Gastrocnemius medialis (tissue), 4 donors: ENCODE measurements around the gene RUNX1. TPM values are rescaled to one million over a fixed set of nuclear protein-coding genes. Genes with fewer than 3 reads are reported as not detected.

Experiments used
- ATAC-seq, 2 donors: fragments of 150-250 bp; one replicate each; pipeline ENCODE4 v1.9.1; 2016
- DNase-seq, 2 donors: peaks; one replicate each; pipeline ENCODE4 v3.0.0-alpha.2; 2019
- H3K27ac ChIP-seq, 4 donors: fragments of 200-600 bp; sonication (generic); 1 replicate in 1 of 4; 2 replicates in 3 of 4; pipeline ENCODE4 v1.5.1; 2016 to 2018; ENCODE audit warnings: mild to moderate bottlenecking in 2 of 4, moderate library complexity in 1 of 4
- H3K27me3 ChIP-seq, 3 donors: fragments of 200-600 bp; sonication (generic) in 2 of 3; 1 replicate in 1 of 3; 2 replicates in 2 of 3; pipeline versions ENCODE4 v1.5.1 to v1.6.0; 2016 to 2019; ENCODE audit warnings: mild to moderate bottlenecking in 1 of 3, moderate library complexity in 1 of 3
- H3K36me3 ChIP-seq, 2 donors: fragments of 200-600 bp; sonication (generic) in 1 of 2; one replicate each; pipeline ENCODE4 v1.5.1; 2017 to 2018
- H3K4me1 ChIP-seq, 2 donors: fragments of 200-600 bp; sonication (generic) in 1 of 2; one replicate each; pipeline ENCODE4 v1.5.1; 2016 to 2017; ENCODE audit warnings: mild to moderate bottlenecking in 2 of 2
- H3K4me3 ChIP-seq, 4 donors: fragments of 200-600 bp; sonication (generic) in 3 of 4; 1 replicate in 1 of 4; 2 replicates in 3 of 4; pipeline ENCODE4 v1.5.1; 2016 to 2019; ENCODE audit warnings: mild to moderate bottlenecking in 2 of 4
- H3K9me3 ChIP-seq, 3 donors: fragments of 200-600 bp; sonication (generic) in 2 of 3; 1 replicate in 1 of 3; 2 replicates in 2 of 3; pipeline ENCODE4 v1.5.1; 2016 to 2019
- CTCF ChIP-seq, 5 experiments: fragments of 450-650 bp in 3 of 5; fragments of 200-600 bp in 2 of 5; sonication (generic) in 2 of 5; IDR thresholded peaks in 4 of 5; conservative IDR thresholded peaks in 1 of 5; 1 replicate in 4 of 5; 2 replicates in 1 of 5; pipeline ENCODE4 v1.5.1; 2016 to 2019; ENCODE audit warnings: antibody characterized with exemption in 5 of 5, mild to moderate bottlenecking in 3 of 5, moderate library complexity in 3 of 5
- POLR2A ChIP-seq, 2 donors: fragments of 450-650 bp; IDR thresholded peaks; one replicate each; pipeline ENCODE4 v1.6.1; 2017; ENCODE audit warnings: antibody characterized with exemption in 2 of 2, mild to moderate bottlenecking in 2 of 2, moderate library complexity in 2 of 2
- in situ Hi-C, 4 donors: fragments of 200-750 bp; cut with MboI; loops; one replicate each; pipeline versions ENCODE4 v1.15.0 to v1.8.0; 2017; ENCODE audit warnings: low sequenced_read_pairs in 4 of 4
- intact Hi-C: fragments of 100-400 bp; cut with DNase I; formaldehyde crosslinking; loops from one replicate; pipeline ENCODE4 v1.15.1; 2023; ENCODE audit warnings: low total_unique reads
- total RNA-seq, 4 donors: library from RNA; depleted of rRNA; stranded (reverse); fragments of >200 nt; gene quantifications; one replicate each; pipeline versions ENCODE4 v1.1.0 to v1.2.3, GENCODE V29; 2016

The RUNX1 gene
- total RNA-seq, 4 donors from 2014 or later, result 8.0 to 20.9 (median 10.6) TPM

GRCh38 chr21:34900376-34900775 lies 148.7 kb downstream of the RUNX1 start:
- DNase-seq (no peak), ATAC-seq (no peak)
- Histone ChIP-seq H3K4me1 (no peaks in the 10 kb centered on the region), H3K36me3 (no peaks in the 10 kb centered on the region), H3K4me3 (no peak overlapping the region), H3K27me3 (no peaks in the 10 kb centered on the region), H3K9me3 (no peaks in the 10 kb centered on the region), H3K27ac (no peak overlapping the region)
- intact Hi-C loops (no loop called here), in situ Hi-C loops (loop anchor here in 2 of 4 donors (10.0 to 25.0 kb wide), 3 partner anchors 504 to 912 kb away; no protein-coding TSS in a partner anchor)
- no peak for TF ChIP-seq POLR2A (IDR thresholded peaks at IDR 0.05)
- TF ChIP-seq CTCF (IDR thresholded peaks at IDR 0.05 in 4 of 5, conservative IDR thresholded peaks at IDR 0.05 in 1 of 5), result no peak

GRCh38 chr21:34899760-34900159 lies 149.3 kb downstream of the RUNX1 start:
- intact Hi-C loops, result no loop called here
- TF ChIP-seq CTCF (IDR thresholded peaks at IDR 0.05 in 4 of 5, conservative IDR thresholded peaks at IDR 0.05 in 1 of 5), result no peak
- TF ChIP-seq POLR2A (IDR thresholded peaks at IDR 0.05), result no peak
- Histone ChIP-seq H3K36me3 (no peaks in the 10 kb centered on the region), H3K9me3 (no peaks in the 10 kb centered on the region), H3K4me1 (no peaks in the 10 kb centered on the region), H3K27me3 (no peaks in the 10 kb centered on the region), H3K27ac (no peak overlapping the region), H3K4me3 (no peak overlapping the region)
- no peak for ATAC-seq
- DNase-seq, result no peak
- in situ Hi-C loops, result loop anchor here (5.0 to 25.0 kb wide), 5 partner anchors 503 to 935 kb away; no protein-coding TSS in a partner anchor

DNA sequence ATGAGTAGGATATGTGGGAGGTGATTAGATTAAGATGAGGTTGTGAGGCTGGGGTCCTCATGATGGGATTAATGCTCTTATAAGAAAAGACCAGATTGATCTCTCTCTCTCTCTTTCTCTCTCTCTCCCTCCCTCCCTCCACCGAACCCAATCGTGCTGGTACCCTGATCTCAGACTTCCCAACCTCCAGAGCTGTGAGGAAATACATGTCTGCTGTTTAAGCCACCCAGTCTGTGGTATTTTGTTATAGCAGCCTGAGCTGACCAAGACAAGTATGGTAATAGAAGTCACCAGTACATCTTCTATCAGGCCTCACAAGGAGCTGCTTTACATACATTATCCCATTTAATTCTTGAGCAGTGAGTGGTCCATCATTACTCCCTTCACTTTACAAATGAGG lies 149.8 kb downstream of the RUNX1 start:
- Histone ChIP-seq H3K4me3 (no peak overlapping the region), H3K4me1 (no peaks in the 10 kb centered on the region), H3K27ac (no peak overlapping the region), H3K9me3 (no peaks in the 10 kb centered on the region), H3K27me3 (no peaks in the 10 kb centered on the region), H3K36me3 (no peaks in the 10 kb centered on the region)
- no peak for TF ChIP-seq CTCF (IDR thresholded peaks at IDR 0.05 in 4 of 5, conservative IDR thresholded peaks at IDR 0.05 in 1 of 5)
- no peak for TF ChIP-seq POLR2A (IDR thresholded peaks at IDR 0.05)
- DNase-seq, result no peak
- no peak for ATAC-seq
- in situ Hi-C loops, result loop anchor here in 2 of 4 donors (5.0 to 10.0 kb wide), 3 partner anchors 503 to 935 kb away; no protein-coding TSS in a partner anchor
- intact Hi-C loops, result no loop called here

GRCh38 chr21:34897828-34898227 lies 151.3 kb downstream of the RUNX1 start:
- TF ChIP-seq POLR2A (IDR thresholded peaks at IDR 0.05), result no peak
- TF ChIP-seq CTCF (IDR thresholded peaks at IDR 0.05 in 4 of 5, conservative IDR thresholded peaks at IDR 0.05 in 1 of 5), result no peak
- no peak overlapping the region for H3K4me3 ChIP-seq
- no peak overlapping the region for H3K27ac ChIP-seq
- no peak for DNase-seq
- no peaks in the 10 kb centered on the region for H3K4me1 ChIP-seq
- ATAC-seq, result no peak
- in situ Hi-C loops, result loop anchor here in 2 of 4 donors (5.0 to 10.0 kb wide), 3 partner anchors 504 to 937 kb away; no protein-coding TSS in a partner anchor
- no peaks in the 10 kb centered on the region for H3K9me3 ChIP-seq
- intact Hi-C loops, result no loop called here
- H3K27me3 ChIP-seq, result peaks cover 0 to 7% (median 4%) of the 10 kb centered on the region in 3 donors
- no peaks in the 10 kb centered on the region for H3K36me3 ChIP-seq

- intact Hi-C loops (loop anchor here (5.0 kb wide), 1 partner anchor 723 kb away; no protein-coding TSS in a partner anchor), in situ Hi-C loops (loop anchor here in 1 of 4 donors (10.0 kb wide), 2 partner anchors 510 to 940 kb away; no protein-coding TSS in a partner anchor)
- H3K4me3 ChIP-seq, result no peak overlapping the region
- DNase-seq, result no peak
- no peaks in the 10 kb centered on the region for H3K9me3 ChIP-seq
- peaks cover 0 to 12% of the 10 kb centered on the region in 2 donors for H3K4me1 ChIP-seq
- ATAC-seq, result no peak
- no peak for TF ChIP-seq CTCF (IDR thresholded peaks at IDR 0.05 in 4 of 5, conservative IDR thresholded peaks at IDR 0.05 in 1 of 5)
- TF ChIP-seq POLR2A (IDR thresholded peaks at IDR 0.05), result no peak
- H3K27me3 ChIP-seq, result peaks cover 20 to 31% (median 28%) of the 10 kb centered on the region in 3 donors
- no peak overlapping the region for H3K27ac ChIP-seq
- H3K36me3 ChIP-seq, result no peaks in the 10 kb centered on the region
Observed at GRCh38 chr21:34894401-34894800, 154.7 kb downstream of the RUNX1 start.
